HG03354 (cell line): ENCODE data around the gene NOL8.

Source experiments
- ATAC-seq: cut with Tn5 transposase; IDR thresholded peaks from one replicate; pipeline ENCODE4 v1.9.1; 2021; ENCODE audit warnings: mild to moderate bottlenecking; ENCODE audit not compliant: unreplicated experiment, poor library complexity, severe bottlenecking

The NOL8 gene

DNA sequence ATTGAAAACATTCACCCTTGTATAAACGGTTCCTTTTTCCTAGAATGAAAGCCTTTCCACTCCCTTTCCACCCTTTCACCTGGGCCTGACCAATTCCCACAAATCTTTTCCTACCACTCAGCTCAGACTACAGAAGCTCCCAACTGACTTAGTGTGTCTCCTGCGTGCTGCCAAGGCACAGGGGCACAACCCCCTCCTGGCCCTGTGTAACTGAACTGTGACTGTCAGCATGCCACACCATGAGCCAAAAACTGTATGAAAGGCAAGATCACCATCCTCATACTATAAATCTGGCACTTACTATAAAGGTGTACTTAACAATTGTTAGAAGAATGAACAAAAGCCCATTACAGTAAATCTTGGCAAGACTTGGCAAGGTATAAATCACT lies 11.5 kb downstream of the NOL8 start:
- ATAC-seq = no peak

- ATAC-seq = no peak
These were observed 12.1 kb downstream of the NOL8 start for GRCh38 chr9:92312887-92313623.

DNA sequence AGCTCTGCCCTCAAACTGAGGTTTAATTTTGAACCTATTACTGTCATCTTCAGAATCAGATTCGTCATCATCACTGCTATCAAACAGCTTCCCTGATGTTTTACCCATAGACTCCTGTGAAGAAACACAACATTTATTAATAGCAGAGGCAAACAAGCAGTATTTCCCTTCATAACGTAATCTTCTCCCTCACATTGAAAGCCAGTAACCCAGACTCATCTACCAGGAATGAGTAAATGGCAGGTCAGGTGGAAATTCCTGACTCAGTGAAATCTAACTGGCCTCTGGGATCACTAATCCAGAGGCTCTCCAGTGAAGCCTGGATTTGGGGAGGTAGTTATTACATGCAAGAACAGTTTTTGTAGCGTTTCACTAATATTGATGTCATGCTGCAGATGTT lies 14.6 kb downstream of the NOL8 start:
- no peak for ATAC-seq

- ATAC-seq = no peak
These were observed 16.3 kb downstream of the NOL8 start for GRCh38 chr9:92308893-92309292.

- no peak for ATAC-seq
These were observed 24.2 kb downstream of the NOL8 start for GRCh38 chr9:92300936-92301335.

GRCh38 chr9:92299116-92299515 lies 26.0 kb downstream of the NOL8 start:
- ATAC-seq = no peak

DNA sequence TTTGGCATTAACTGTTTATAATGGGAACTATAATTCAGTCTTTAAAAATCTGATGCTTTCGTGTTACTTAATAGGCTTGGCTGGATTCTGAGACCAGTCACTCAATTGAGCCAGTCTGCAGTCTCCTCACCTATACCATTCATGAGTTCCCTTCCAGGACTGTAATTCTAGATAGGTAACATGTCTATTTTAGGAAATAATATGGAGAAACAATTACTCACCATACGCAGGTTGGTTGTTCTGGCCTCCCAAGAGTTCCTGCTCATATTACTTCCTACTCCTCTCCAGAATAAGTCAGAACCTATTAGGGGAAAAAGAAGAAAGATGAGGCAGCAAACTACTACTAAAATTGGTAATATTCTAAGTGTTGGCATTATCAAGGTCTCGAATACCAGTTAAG lies 27.1 kb downstream of the NOL8 start:
- no peak for ATAC-seq

DNA sequence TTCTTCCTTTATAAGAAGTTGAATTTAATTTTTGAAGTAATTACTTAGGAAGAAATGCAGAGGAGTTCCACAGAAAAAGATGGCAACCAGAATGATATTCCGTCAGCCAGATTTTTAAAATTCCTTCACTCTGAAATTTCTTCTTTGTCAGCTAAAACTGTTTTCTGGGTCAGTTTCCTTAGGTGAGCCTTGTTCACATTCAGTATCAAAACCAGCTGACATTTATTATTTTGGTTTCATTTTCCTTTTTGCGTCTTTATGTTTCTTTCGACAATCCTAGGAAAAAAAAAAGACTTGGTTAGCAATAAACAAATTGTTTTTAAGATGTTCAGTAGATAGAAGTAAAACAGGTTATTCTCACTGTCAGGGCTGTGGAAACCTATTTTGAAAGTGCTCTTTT lies 27.5 kb downstream of the NOL8 start:
- no peak for ATAC-seq

GRCh38 chr9:92295827-92296258 lies 29.3 kb downstream of the NOL8 start:
- ATAC-seq = no peak

DNA sequence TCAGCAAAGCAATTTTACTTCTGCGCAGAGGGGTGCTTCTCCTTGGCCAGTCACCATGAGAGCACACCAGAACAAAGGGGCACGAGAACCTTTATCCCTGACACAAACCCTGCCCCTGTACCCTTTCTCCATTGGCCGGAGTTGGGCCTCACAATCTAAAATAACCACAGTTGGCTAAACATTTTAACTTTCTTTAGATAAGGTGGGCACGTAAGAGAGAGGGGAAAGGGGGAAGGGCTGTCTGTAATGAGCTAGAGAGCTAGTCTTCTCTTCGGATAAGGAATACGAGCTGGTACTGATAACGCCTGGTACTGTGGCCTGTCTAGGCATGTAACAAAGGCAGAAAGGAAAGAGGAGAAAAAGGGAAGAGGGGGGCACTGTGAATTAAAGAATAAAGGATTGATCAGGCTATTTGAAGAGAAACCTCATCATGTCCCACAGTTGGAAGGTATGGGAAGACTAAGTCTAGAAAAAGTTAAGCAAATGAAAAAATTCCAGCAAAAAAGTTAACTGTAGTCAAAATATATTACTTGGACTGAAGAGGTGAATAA lies 29.8 kb downstream of the NOL8 start:
- ATAC-seq = no peak

DNA sequence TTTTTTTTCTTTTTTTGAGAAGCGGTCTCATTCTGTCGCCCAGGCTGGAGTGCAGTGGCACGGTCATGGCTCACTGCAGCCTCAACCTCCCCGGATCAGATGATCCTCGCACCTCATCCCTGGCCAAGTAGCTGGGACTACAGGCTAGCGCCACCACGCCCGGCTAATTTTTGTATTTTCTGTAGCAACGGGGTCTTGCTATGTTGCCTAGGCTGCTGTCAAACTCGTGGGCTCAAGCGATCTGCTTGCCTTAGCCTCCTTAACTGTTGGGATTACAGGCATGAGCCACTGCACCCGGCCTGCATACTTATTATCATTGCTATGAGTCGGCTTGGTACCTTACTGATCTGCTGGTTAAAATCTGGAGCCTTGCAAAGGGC lies 30.9 kb downstream of the NOL8 start:
- no peak for ATAC-seq

DNA sequence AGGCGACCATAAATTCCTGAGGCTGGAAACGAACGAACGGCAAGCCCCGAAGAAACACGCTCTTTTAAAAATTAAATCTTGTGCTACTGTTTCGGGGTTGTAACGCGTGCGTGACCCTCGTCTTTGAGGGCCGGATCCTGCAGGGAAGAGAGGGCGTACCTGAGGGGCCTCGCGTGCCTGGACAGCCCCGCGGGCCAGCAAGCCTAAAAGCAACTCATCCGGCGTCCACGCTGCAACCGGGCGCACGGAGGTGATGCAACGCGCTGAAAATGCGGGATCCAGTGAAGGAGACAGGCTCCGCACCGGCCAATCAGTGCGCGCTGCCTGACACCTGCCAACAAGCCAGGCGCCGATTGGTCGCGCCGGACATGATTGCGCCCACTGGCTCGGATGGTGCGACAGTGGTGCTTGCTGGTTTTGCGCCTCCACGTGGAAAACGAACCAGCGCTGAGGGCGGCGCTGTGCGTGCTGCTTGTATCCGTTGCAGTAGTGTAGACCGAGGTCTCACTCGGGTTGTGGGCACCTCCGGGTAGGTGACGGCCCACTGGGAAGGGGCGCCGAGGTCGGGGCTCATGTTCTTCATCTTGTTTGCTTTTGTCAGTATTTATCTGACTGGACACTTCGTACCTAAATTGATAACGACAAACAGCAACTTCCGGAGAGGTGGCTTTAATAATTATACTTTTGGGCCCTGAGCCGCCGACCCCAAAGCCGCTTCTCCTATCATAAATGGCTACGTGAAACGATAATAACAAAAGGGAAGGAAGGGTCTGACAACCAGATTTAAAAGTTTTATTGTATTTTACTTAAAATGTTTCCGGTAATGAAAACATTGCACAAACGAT lies 31.5 kb downstream of the NOL8 start, which contains the start of gene IARS1:
IARS1 (minus strand) TSS at position 246 of the 845 bp plus-strand sequence. CDS start 4,278 bp downstream, outside the sequence.
- peak; percentile 95 for ATAC-seq

DNA sequence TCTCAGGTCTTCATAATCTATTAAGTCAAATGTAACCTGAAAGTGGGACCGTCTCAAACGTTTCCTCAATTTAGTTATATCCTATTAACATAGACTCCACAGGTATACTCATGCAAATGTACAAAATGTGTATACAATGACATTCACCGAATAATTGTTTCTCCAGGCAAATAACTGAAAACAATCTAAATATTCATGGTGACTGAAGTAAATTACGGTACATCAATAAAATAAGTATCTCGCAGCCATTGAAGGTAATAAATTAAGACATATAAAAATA lies 32.1 kb downstream of the NOL8 start:
- ATAC-seq = no peak

GRCh38 chr9:92292338-92293074 lies 32.6 kb downstream of the NOL8 start:
- ATAC-seq = no peak

DNA sequence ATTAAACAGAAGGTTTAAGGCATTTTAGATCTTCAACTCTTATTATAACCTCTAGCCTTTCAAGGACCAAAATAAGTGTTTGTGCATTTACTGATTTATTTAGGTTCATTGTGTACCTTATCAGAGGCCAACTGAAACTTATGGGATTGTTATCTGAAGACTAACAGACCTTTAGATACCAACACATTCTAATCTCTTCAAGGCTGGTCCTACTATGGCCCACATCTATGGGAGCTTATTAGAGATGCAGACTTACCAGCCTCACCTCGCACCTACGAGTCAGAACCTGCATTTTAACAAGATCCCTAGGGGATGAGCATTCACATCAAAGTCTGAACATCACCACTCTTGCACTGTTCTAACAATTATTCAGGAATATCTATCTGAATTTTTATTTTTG lies 33.6 kb downstream of the NOL8 start:
- no peak for ATAC-seq

GRCh38 chr9:92290785-92291429 lies 34.2 kb downstream of the NOL8 start:
- ATAC-seq = no peak

GRCh38 chr9:92289708-92290390 lies 35.3 kb downstream of the NOL8 start:
- no peak for ATAC-seq

GRCh38 chr9:92279302-92279701 lies 45.8 kb downstream of the NOL8 start:
- no peak for ATAC-seq

DNA sequence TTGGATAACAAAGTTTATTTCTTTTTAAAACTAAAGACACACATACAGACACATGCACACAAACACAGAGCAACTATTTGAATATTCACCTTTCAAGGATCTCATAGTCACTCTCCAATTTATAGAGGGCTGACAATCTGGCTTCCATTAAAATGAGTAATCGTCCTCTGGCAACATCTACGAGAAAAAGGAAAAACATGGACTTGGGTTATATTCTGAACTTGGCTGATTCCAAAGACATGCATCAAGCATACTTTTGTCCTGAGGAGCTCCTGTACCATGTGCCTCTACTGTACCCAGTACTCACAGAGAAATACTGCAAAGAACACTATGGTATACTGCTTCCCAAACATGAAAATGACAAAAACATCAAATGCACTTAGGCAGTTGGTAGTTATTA lies 47.0 kb downstream of the NOL8 start:
- no peak for ATAC-seq
